H1 (cell line): ENCODE data around the gene DIP2C.

Experiments
- BRCA1 ChIP-seq: IDR thresholded peaks from 2 replicates; pipeline ENCODE4 v1.6.1; 2012; ENCODE audit warnings: low read depth, low read length, improper control_type of control experiment
- EP300 ChIP-seq, 2 experiments: IDR thresholded peaks; 1 replicate in 1 of 2; 2 replicates in 1 of 2; pipeline ENCODE4 v1.6.1; 2011 to 2012; ENCODE audit warnings: low read depth in 2 of 2, low read length in 2 of 2, mild to moderate bottlenecking in 2 of 2, borderline replicate concordance in 1 of 2, inconsistent platforms in 1 of 2, moderate library complexity in 1 of 2
- NANOG ChIP-seq: IDR thresholded peaks from 2 replicates; pipeline ENCODE4 v1.6.1; 2011; ENCODE audit warnings: low read length, low read depth, mild to moderate bottlenecking, inconsistent platforms; ENCODE audit not compliant: insufficient read depth, poor library complexity, severe bottlenecking
- POLR2AphosphoS5 ChIP-seq: IDR thresholded peaks from 2 replicates; pipeline ENCODE4 v1.6.1; 2011; ENCODE audit warnings: low read depth, low read length
- SP1 ChIP-seq: IDR thresholded peaks from 2 replicates; pipeline ENCODE4 v1.6.1; 2011; ENCODE audit warnings: low read depth, low read length
- TAF1 ChIP-seq: IDR thresholded peaks from 2 replicates; pipeline ENCODE4 v1.6.1; 2011; ENCODE audit warnings: mild to moderate bottlenecking, low read depth, low read length
- TBP ChIP-seq: IDR thresholded peaks from 2 replicates; pipeline ENCODE4 v1.6.1; 2011; ENCODE audit warnings: low read depth, low read length, improper control_type of control experiment
- TF ChIP-seq, protein P1 (sequence below), 3 experiments: IDR thresholded peaks; 1 replicate in 2 of 3; 2 replicates in 1 of 3; pipeline versions ENCODE4 v1.5.1 to v1.6.1; 2011; ENCODE audit warnings: low read length in 3 of 3, mild to moderate bottlenecking in 3 of 3, inconsistent platforms in 2 of 3, low read depth in 1 of 3, moderate library complexity in 1 of 3; ENCODE audit not compliant: insufficient read depth in 1 of 3; ENCODE audit errors: control extremely low read depth in 1 of 3

GRCh38 chr10:393106-393745, 296.2 kb downstream of the DIP2C start:
- TF ChIP-seq, protein P1, sequence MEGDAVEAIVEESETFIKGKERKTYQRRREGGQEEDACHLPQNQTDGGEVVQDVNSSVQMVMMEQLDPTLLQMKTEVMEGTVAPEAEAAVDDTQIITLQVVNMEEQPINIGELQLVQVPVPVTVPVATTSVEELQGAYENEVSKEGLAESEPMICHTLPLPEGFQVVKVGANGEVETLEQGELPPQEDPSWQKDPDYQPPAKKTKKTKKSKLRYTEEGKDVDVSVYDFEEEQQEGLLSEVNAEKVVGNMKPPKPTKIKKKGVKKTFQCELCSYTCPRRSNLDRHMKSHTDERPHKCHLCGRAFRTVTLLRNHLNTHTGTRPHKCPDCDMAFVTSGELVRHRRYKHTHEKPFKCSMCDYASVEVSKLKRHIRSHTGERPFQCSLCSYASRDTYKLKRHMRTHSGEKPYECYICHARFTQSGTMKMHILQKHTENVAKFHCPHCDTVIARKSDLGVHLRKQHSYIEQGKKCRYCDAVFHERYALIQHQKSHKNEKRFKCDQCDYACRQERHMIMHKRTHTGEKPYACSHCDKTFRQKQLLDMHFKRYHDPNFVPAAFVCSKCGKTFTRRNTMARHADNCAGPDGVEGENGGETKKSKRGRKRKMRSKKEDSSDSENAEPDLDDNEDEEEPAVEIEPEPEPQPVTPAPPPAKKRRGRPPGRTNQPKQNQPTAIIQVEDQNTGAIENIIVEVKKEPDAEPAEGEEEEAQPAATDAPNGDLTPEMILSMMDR (IDR thresholded peaks at IDR 0.05; ENCODE audit: control extremely low read depth in 1 of 3, insufficient read depth in 1 of 3, low read depth in 1 of 3, low read length in 3 of 3), result no peak
- TF ChIP-seq NANOG, result no peak
- TF ChIP-seq TBP, result no peak
- TF ChIP-seq POLR2AphosphoS5, result no peak
- TF ChIP-seq EP300 (IDR thresholded peaks at IDR 0.05; ENCODE audit: borderline replicate concordance in 1 of 2, low read depth in 2 of 2, low read length in 2 of 2), result no peak
- no peak for TF ChIP-seq BRCA1
- no peak for TF ChIP-seq TAF1
- no peak for TF ChIP-seq SP1
